Measurements from ENCODE around the gene LY6G6C. TPM values are rescaled to one million over a fixed set of nuclear protein-coding genes. Genes with fewer than 3 reads are reported as not detected.
A peak's percentile ranks its signal among the peaks of the same experiment; 100 is the strongest.

The LY6G6C gene
- total and polyA plus RNA-seq, 10 of the 15 experiments (the other 5 are each of a cell fraction or from before 2014, with no cell fraction given): not detected

DNA sequence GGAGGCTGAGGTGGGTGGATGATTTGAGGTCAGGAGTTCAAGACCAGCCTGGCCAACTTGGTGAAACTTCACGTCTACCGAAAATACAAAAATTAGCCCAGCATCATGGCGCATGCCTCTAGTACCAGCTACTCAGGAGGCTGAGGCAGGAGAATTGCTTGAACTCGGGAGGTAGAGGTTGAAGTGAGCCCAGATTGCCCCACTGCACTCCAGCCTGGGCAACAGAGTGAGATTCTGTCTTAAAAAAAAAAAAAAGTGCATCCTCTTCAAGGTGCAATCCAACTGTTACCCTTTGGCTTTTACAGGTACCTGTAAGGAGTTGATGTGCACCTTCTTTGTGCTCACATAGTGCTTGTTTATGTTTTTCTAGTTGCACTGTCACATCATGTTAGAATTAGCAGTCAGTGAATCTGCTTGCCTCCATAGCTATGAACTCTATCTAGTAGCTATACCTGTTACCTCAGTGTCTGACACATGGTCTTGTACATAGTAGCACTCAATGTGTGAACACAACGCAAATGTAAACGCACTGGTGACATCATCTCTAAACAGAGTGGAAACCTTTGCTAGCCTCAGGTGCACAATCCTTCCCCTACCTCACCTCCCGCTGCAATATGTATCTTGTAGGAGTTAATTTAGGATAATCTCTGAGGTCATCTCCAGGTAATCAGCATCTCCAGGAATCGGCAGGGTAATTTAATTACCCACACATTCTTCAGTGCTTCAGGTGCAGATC is 27.9 kb upstream of the LY6G6C start:
- FAIRE-seq (no peak), ATAC-seq (no peak)
- in situ Hi-C loops (cut with MboI): no loop called here

DNA sequence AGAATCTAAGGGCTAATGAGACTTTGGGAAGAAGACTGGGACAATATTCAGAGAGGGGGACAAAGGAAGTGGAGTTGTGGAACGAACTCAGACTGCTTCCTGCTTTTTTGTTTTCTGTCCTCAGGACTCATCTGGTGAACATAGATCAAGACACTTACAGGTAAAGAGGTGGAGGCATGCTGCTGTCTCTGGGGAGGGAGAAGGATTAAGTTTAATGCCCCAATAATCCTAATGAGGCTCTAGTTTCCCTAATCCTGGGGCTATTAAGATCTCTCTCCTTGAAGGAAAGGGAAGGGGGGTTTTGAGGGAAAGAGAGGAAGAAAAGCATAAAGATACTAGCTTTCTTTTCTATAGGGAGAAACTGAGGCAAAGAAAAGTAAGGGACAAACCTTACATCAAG is 22.9 kb upstream of the LY6G6C start:
- no peak overlapping the region for H3K9ac ChIP-seq (ENCODE audit: control insufficient read depth, insufficient read depth, low read length)
- H4K20me1 ChIP-seq (ENCODE audit: control insufficient read depth, insufficient read depth): no peaks in the 10 kb centered on the region
- TF ChIP-seq, protein P1, sequence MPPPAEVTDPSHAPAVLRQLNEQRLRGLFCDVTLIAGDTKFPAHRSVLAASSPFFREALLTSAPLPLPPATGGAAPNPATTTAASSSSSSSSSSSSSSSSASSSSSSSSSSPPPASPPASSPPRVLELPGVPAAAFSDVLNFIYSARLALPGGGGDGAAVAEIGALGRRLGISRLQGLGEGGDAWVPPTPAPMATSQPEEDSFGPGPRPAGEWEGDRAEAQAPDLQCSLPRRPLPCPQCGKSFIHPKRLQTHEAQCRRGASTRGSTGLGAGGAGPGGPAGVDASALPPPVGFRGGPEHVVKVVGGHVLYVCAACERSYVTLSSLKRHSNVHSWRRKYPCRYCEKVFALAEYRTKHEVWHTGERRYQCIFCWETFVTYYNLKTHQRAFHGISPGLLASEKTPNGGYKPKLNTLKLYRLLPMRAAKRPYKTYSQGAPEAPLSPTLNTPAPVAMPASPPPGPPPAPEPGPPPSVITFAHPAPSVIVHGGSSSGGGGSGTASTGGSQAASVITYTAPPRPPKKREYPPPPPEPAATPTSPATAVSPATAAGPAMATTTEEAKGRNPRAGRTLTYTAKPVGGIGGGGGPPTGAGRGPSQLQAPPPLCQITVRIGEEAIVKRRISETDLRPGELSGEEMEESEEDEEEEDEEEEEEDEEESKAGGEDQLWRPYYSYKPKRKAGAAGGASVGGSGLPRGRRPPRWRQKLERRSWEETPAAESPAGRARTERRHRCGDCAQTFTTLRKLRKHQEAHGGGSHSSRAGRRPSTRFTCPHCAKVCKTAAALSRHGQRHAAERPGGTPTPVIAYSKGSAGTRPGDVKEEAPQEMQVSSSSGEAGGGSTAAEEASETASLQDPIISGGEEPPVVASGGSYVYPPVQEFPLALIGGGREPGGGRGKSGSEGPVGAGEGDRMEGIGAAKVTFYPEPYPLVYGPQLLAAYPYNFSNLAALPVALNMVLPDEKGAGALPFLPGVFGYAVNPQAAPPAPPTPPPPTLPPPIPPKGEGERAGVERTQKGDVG (CRISPR knock-in tag; IDR thresholded peaks at IDR 0.05): no peak
- TF ChIP-seq BHLHE40 (IDR thresholded peaks at IDR 0.05; ENCODE audit: borderline replicate concordance in 1 of 2, low read depth in 2 of 2, low read length in 1 of 2) (no peak), SREBF2 (IDR thresholded peaks at IDR 0.05; ENCODE audit: low read length) (no peak), CHD4 (IDR thresholded peaks at IDR 0.05) (no peak), FOXK2 (IDR thresholded peaks at IDR 0.05) (no peak), BACH1 (IDR thresholded peaks at IDR 0.05; ENCODE audit: borderline replicate concordance) (no peak), FOXM1 (IDR thresholded peaks at IDR 0.05; ENCODE audit: low read depth, low read length) (no peak)
- 78% methylated on average over 1 of the region's 1 CpG for WGBS (ENCODE audit: insufficient coverage, insufficient replicate concordance, low lambda C conversion rate, missing lambda C conversion rate)
- no peak overlapping the region for H3K27ac ChIP-seq (ENCODE audit: control insufficient read depth, insufficient read depth)
- in situ Hi-C loops (cut with MboI) (no loop called here), intact Hi-C loops (cut with micrococcal nuclease; ENCODE audit: unreplicated experiment) (no loop called here)
- ChIA-PET POLR2A (interaction anchor here (0.6 kb wide), 1 partner anchor 138 kb away, joined by 5 read pairs; no protein-coding TSS in a partner anchor), RAD21 (ENCODE audit: unreplicated experiment) (no interaction called here), CTCF (no interaction called here), SMC1A (ENCODE audit: uncharacterized antibody, unreplicated experiment) (interaction anchor here (1.1 kb wide), 1 partner anchor 14 kb away, joined by 3 read pairs; no protein-coding TSS in a partner anchor)
- peaks cover 11% of the 10 kb centered on the region for H3K79me2 ChIP-seq (ENCODE audit: control insufficient read depth, insufficient read depth, low read length)
- H3K4me1 ChIP-seq (ENCODE audit: control insufficient read depth, insufficient read depth, low read length): peaks cover 3% of the 10 kb centered on the region; the same call in 1 of the 2 replicates
- no peak for DNase-seq (ENCODE audit: low read depth, low spot score)
- no peak overlapping the region for H3K4me3 ChIP-seq
- H3K36me3 ChIP-seq (ENCODE audit: control insufficient read depth in 2 of 2, insufficient read depth in 2 of 2, low read length in 1 of 2): peaks cover 1 to 7% of the 10 kb centered on the region in 2 experiments; a peak in 2 of 4 replicates
- FAIRE-seq: no peak
- BruUV-seq (replicated peaks): no TSS peak
- no peak for ATAC-seq
- no peak overlapping the region for H3K4me2 ChIP-seq (ENCODE audit: control insufficient read depth, insufficient read depth)
- no peak overlapping the region for H2AFZ ChIP-seq (ENCODE audit: control insufficient read depth, low read depth, low read length)
- H3K27me3 ChIP-seq (replicated peaks in 1 of 2; ENCODE audit: control insufficient read depth in 2 of 2, insufficient read depth in 2 of 2, low read length in 1 of 2): no peaks in the 10 kb centered on the region
- no peaks in the 10 kb centered on the region for H3K9me3 ChIP-seq (replicated peaks; ENCODE audit: control insufficient read depth, insufficient read depth, low read length)

More for the DNA sequence above, 27.9 kb upstream of the LY6G6C start:
- TF ChIP-seq CBFB (IDR thresholded peaks at IDR 0.05; ENCODE audit: low read depth) (no peak), RELA (IDR thresholded peaks at IDR 0.05; ENCODE audit: borderline replicate concordance, partially characterized antibody) (no peak)
- TF ChIP-seq, protein P2, sequence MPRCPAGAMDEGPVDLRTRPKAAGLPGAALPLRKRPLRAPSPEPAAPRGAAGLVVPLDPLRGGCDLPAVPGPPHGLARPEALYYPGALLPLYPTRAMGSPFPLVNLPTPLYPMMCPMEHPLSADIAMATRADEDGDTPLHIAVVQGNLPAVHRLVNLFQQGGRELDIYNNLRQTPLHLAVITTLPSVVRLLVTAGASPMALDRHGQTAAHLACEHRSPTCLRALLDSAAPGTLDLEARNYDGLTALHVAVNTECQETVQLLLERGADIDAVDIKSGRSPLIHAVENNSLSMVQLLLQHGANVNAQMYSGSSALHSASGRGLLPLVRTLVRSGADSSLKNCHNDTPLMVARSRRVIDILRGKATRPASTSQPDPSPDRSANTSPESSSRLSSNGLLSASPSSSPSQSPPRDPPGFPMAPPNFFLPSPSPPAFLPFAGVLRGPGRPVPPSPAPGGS (IDR thresholded peaks at IDR 0.05; ENCODE audit: borderline replicate concordance, insufficient read depth, low read depth, low read length, poor library complexity, severe bottlenecking): peak; percentile 27
- H3K36me3 ChIP-seq (ENCODE audit: control insufficient read depth in 2 of 2, insufficient read depth in 2 of 2, low read length in 1 of 2): peaks cover 0 to 7% of the 10 kb centered on the region in 2 experiments; a peak in 1 of 4 replicates
- RAD21 ChIA-PET (ENCODE audit: unreplicated experiment): no interaction called here
- no peak overlapping the region for H3K27ac ChIP-seq (ENCODE audit: control insufficient read depth, insufficient read depth)
- POLR2A ChIA-PET: interaction anchor here (1.3 kb wide), 1 partner anchor 9 kb away, joined by 4 read pairs; the partner anchor contains the start of gene MSH5
- no peak overlapping the region for H3K4me2 ChIP-seq (ENCODE audit: control insufficient read depth, insufficient read depth)
- no peaks in the 10 kb centered on the region for H4K20me1 ChIP-seq (ENCODE audit: control insufficient read depth, insufficient read depth)
- 98% methylated on average over 8 of the region's 8 CpGs for WGBS (ENCODE audit: insufficient coverage, insufficient replicate concordance, low lambda C conversion rate, missing lambda C conversion rate)
- H2AFZ ChIP-seq (ENCODE audit: control insufficient read depth, low read depth, low read length): no peak overlapping the region
- H3K27me3 ChIP-seq (replicated peaks in 1 of 2; ENCODE audit: control insufficient read depth in 2 of 2, insufficient read depth in 2 of 2, low read length in 1 of 2): no peaks in the 10 kb centered on the region
- no peak for DNase-seq (ENCODE audit: low read depth, low spot score)
- intact Hi-C loops (cut with micrococcal nuclease; ENCODE audit: unreplicated experiment): no loop called here
- H3K9ac ChIP-seq (ENCODE audit: control insufficient read depth, insufficient read depth, low read length): no peak overlapping the region
- H3K79me2 ChIP-seq (ENCODE audit: control insufficient read depth, insufficient read depth, low read length): no peaks in the 10 kb centered on the region
- no peak overlapping the region for H3K4me3 ChIP-seq
- no TSS peak for BruUV-seq (replicated peaks)
- H3K4me1 ChIP-seq (ENCODE audit: control insufficient read depth, insufficient read depth, low read length): no peaks in the 10 kb centered on the region
- CTCF ChIA-PET: no interaction called here
- SMC1A ChIA-PET (ENCODE audit: uncharacterized antibody, unreplicated experiment): interaction anchor here (1.3 kb wide), 1 partner anchor 20 kb away, joined by 4 read pairs; no protein-coding TSS in a partner anchor
- H3K9me3 ChIP-seq (replicated peaks; ENCODE audit: control insufficient read depth, insufficient read depth, low read length): no peaks in the 10 kb centered on the region

All from GM12878 (cell line).